Mesenchymal stem cell (in vitro differentiated cells and primary cell): ENCODE measurements around the gene LHFPL6.
A peak's percentile ranks its signal among the peaks of the same experiment; 100 is the strongest.

ENCODE experiments used
- DNase-seq: peaks from one replicate; pipeline ENCODE4 v3.0.0-alpha.2; 2013
- H2AFZ ChIP-seq: one replicate; pipeline ENCODE4 v1.6.1; 2013; ENCODE audit warnings: low read depth, mild to moderate bottlenecking, control low read depth, inconsistent platforms, low read length, moderate library complexity
- H2AK5ac ChIP-seq: 2 replicates; pipeline ENCODE4 v1.6.1; 2013; ENCODE audit warnings: low read length, moderate library complexity, mild to moderate bottlenecking, inconsistent platforms; ENCODE audit not compliant: severe bottlenecking
- H2BK120ac ChIP-seq: one replicate; pipeline ENCODE4 v1.6.1; 2013; ENCODE audit warnings: low read depth, mild to moderate bottlenecking, inconsistent platforms, low read length, moderate library complexity
- H2BK12ac ChIP-seq, 2 experiments: one replicate each; pipeline ENCODE4 v1.6.1; 2013; ENCODE audit warnings: inconsistent platforms in 2 of 2, low read length in 2 of 2, mild to moderate bottlenecking in 2 of 2, moderate library complexity in 2 of 2, control low read depth in 1 of 2
- H2BK15ac ChIP-seq: one replicate; pipeline ENCODE4 v1.6.1; 2013; ENCODE audit warnings: mild to moderate bottlenecking, low read depth, inconsistent platforms; ENCODE audit not compliant: poor library complexity, severe bottlenecking
- H2BK5ac ChIP-seq: 2 replicates; pipeline ENCODE4 v1.6.1; 2013; ENCODE audit warnings: low read depth, mild to moderate bottlenecking, low read length, control low read depth, inconsistent platforms; ENCODE audit not compliant: poor library complexity, severe bottlenecking
- H3K14ac ChIP-seq, 2 experiments: one replicate each; pipeline ENCODE4 v1.6.1; 2013; ENCODE audit warnings: inconsistent platforms in 2 of 2, low read length in 2 of 2, control low read depth in 1 of 2, mild to moderate bottlenecking in 1 of 2, moderate library complexity in 1 of 2
- H3K18ac ChIP-seq, 2 experiments: one replicate each; pipeline ENCODE4 v1.6.1; 2013; ENCODE audit warnings: inconsistent platforms in 2 of 2, low read length in 2 of 2, control low read depth in 1 of 2, low read depth in 1 of 2, mild to moderate bottlenecking in 1 of 2
- H3K23ac ChIP-seq, 2 experiments: one replicate each; pipeline ENCODE4 v1.6.1; 2013; ENCODE audit warnings: inconsistent platforms in 2 of 2, low read length in 2 of 2, mild to moderate bottlenecking in 2 of 2, moderate library complexity in 2 of 2, control low read depth in 1 of 2
- H3K27ac ChIP-seq: 2 replicates; pipeline ENCODE4 v1.5.1; 2013; ENCODE audit warnings: mild to moderate bottlenecking, moderate library complexity, low read length, control low read depth, inconsistent platforms; ENCODE audit not compliant: poor library complexity, severe bottlenecking
- H3K27me3 ChIP-seq, 2 experiments: 2 replicates each; pipeline versions ENCODE4 v1.6.1 to v1.7.0; 2013; ENCODE audit warnings: low read length in 2 of 2, mild to moderate bottlenecking in 2 of 2, moderate library complexity in 2 of 2, control low read depth in 1 of 2, inconsistent platforms in 1 of 2; ENCODE audit not compliant: control insufficient read depth in 1 of 2, insufficient read depth in 1 of 2
- H3K36me3 ChIP-seq, 2 experiments: 2 replicates each; pipeline versions ENCODE4 v1.6.1 to v1.7.0; 2013; ENCODE audit warnings: low read length in 2 of 2, control low read depth in 1 of 2, inconsistent platforms in 1 of 2, low read depth in 1 of 2, mild to moderate bottlenecking in 1 of 2; ENCODE audit not compliant: insufficient read depth in 2 of 2, control insufficient read depth in 1 of 2
- H3K4ac ChIP-seq, 2 experiments: one replicate each; pipeline ENCODE4 v1.6.1; 2013; ENCODE audit warnings: inconsistent platforms in 2 of 2, low read length in 2 of 2, mild to moderate bottlenecking in 2 of 2, moderate library complexity in 2 of 2, control low read depth in 1 of 2, low read depth in 1 of 2
- H3K4me1 ChIP-seq: 2 replicates; pipeline ENCODE4 v1.6.1; 2013; ENCODE audit warnings: low read depth, low read length, control low read depth; ENCODE audit not compliant: control insufficient read depth, insufficient read depth
- H3K4me2 ChIP-seq: 2 replicates; pipeline ENCODE4 v1.6.1; 2013; ENCODE audit warnings: low read length, mild to moderate bottlenecking, inconsistent platforms; ENCODE audit not compliant: poor library complexity, severe bottlenecking
- H3K4me3 ChIP-seq, 2 experiments: 2 replicates each; pipeline versions ENCODE4 v1.5.1 to v1.7.0; 2013; ENCODE audit warnings: low read length in 2 of 2, mild to moderate bottlenecking in 2 of 2, control low read depth in 1 of 2, low read depth in 1 of 2; ENCODE audit not compliant: insufficient read depth in 1 of 2
- H3K79me1 ChIP-seq: replicated peaks from 2 replicates; pipeline ENCODE4 v1.6.1; 2013; ENCODE audit warnings: mild to moderate bottlenecking, control low read depth, low read length, inconsistent platforms; ENCODE audit not compliant: poor library complexity, severe bottlenecking
- H3K9ac ChIP-seq: 2 replicates; pipeline ENCODE4 v1.7.0; 2013; ENCODE audit warnings: mild to moderate bottlenecking, low read length, moderate library complexity
- H3K9me3 ChIP-seq: 2 replicates; pipeline ENCODE4 v1.7.0; 2013; ENCODE audit warnings: mild to moderate bottlenecking, low read length; ENCODE audit not compliant: control insufficient read depth
- H4K8ac ChIP-seq: one replicate; pipeline ENCODE4 v1.6.1; 2013; ENCODE audit warnings: inconsistent platforms, mild to moderate bottlenecking, low read length, moderate library complexity
- H4K91ac ChIP-seq: one replicate; pipeline ENCODE4 v1.6.1; 2013; ENCODE audit warnings: mild to moderate bottlenecking, low read length, inconsistent platforms
- WGBS: methylation state at CpG from one replicate; pipeline ENCODE4 v1.1.7; 2013; ENCODE audit warnings: mixed read lengths; 5-methylcytosine and 5-hydroxymethylcytosine counted together

Gene LHFPL6

DNA sequence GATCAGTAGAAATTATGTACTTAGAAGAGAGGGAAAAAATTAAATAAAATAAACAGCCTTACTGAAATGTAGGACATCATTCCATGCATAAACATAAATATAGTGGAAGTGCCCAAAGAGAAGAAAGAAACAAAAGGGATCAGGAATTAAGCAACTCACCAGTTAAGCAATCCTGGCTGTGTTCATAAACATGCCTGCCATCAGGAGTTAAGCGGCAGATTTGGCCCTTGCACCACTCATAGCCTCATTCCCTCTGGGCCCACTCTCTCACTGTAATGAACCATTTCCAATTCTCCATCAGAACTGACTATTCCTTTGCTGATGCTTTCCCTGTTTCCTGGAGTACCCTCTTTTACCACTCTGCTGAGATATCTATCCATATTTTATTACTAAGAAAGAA, 281.4 kb downstream of the LHFPL6 start:
- Histone ChIP-seq H2BK15ac (no peak overlapping the region), H4K91ac (no peak overlapping the region), H3K79me1 (no peaks in the 10 kb centered on the region), H3K27ac (no peak overlapping the region), H3K4ac (no peak overlapping the region), H2BK5ac (no peak overlapping the region), H3K36me3 (no peaks in the 10 kb centered on the region), H2AFZ (no peak overlapping the region), H3K9me3 (no peaks in the 10 kb centered on the region), H3K4me3 (no peak overlapping the region), H2AK5ac (no peak overlapping the region), H3K14ac (no peak overlapping the region), H3K4me1 (peaks cover 3% of the 10 kb centered on the region), H2BK120ac (no peak overlapping the region), H3K4me2 (no peak overlapping the region), H2BK12ac (no peak overlapping the region), H3K27me3 (no peaks in the 10 kb centered on the region), H3K18ac (no peak overlapping the region), H4K8ac (no peak overlapping the region), H3K23ac (no peak overlapping the region), H3K9ac (no peak overlapping the region)
- peak; percentile 68 for DNase-seq
- WGBS: 54% methylated on average over 1 of the region's 1 CpG

DNA sequence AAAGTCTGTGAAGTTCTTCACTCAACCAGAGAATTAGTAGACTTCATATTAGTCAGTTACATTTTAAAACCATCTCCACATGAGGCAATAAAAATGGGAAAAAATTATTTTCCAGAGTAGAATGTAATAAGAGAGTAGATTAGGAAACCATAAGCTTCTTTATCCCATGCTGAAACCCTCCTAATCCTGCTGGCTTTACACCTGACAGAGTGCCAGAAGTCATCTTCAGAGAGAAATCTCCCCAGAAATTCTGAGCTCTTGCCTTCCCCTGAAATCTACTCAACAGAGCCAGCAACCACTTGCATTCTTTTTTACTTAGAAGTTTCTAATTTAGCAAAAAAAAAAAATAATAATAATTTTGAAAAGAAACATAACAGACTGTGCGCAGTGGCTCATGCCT, 284.8 kb downstream of the LHFPL6 start:
- Histone ChIP-seq H3K4ac (no peak overlapping the region), H3K4me3 (no peak overlapping the region), H3K18ac (no peak overlapping the region), H3K27me3 (no peaks in the 10 kb centered on the region), H3K9me3 (no peaks in the 10 kb centered on the region), H2AK5ac (no peak overlapping the region), H3K9ac (no peak overlapping the region), H3K27ac (no peak overlapping the region), H3K36me3 (no peaks in the 10 kb centered on the region), H3K4me1 (peaks cover 1% of the 10 kb centered on the region), H2BK12ac (no peak overlapping the region), H4K8ac (no peak overlapping the region), H2BK15ac (no peak overlapping the region), H3K4me2 (no peak overlapping the region), H2BK120ac (no peak overlapping the region), H4K91ac (no peak overlapping the region), H2AFZ (no peak overlapping the region), H3K79me1 (no peaks in the 10 kb centered on the region), H2BK5ac (no peak overlapping the region), H3K23ac (no peak overlapping the region), H3K14ac (no peak overlapping the region)
- WGBS: 100% methylated on average over 1 of the region's 1 CpG
- DNase-seq: no peak

DNA sequence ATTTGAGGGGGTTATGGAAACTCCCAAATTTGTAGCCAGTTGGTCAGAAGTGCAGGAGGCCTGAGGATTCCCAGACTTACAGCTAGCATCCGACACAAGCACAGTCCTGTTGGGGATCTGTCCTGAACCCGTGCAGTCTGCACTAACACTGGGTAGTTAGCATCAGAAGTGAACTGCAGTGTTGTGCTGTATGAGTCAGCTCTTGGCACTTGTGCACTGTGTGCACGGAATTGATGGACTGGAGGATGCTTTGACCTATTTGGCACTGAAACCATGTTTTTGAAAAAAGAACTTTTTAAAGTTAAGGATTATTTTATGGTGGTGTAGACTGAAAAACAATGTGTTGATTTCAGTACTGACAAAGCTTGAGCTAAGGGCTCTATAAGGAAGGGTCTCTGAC, 285.7 kb downstream of the LHFPL6 start:
- Histone ChIP-seq H3K4me3 (peak overlapping the region in 1 of 2 experiments; percentile 5), H3K4ac (no peak overlapping the region), H2AK5ac (no peak overlapping the region), H3K27me3 (no peaks in the 10 kb centered on the region), H4K91ac (no peak overlapping the region), H2BK120ac (no peak overlapping the region), H3K9me3 (no peaks in the 10 kb centered on the region), H3K36me3 (no peaks in the 10 kb centered on the region), H2AFZ (no peak overlapping the region), H2BK5ac (no peak overlapping the region), H3K23ac (peak overlapping the region in 1 of 2 experiments; percentile 5), H3K4me1 (peaks cover 1% of the 10 kb centered on the region), H3K9ac (no peak overlapping the region), H3K14ac (no peak overlapping the region), H3K4me2 (no peak overlapping the region), H3K18ac (no peak overlapping the region), H3K79me1 (no peaks in the 10 kb centered on the region), H3K27ac (no peak overlapping the region), H4K8ac (no peak overlapping the region), H2BK15ac (no peak overlapping the region), H2BK12ac (peak overlapping the region in 1 of 2 experiments; percentile 42)
- DNase-seq: peak; percentile 26
- WGBS: 72% methylated on average over 3 of the region's 3 CpGs

DNA sequence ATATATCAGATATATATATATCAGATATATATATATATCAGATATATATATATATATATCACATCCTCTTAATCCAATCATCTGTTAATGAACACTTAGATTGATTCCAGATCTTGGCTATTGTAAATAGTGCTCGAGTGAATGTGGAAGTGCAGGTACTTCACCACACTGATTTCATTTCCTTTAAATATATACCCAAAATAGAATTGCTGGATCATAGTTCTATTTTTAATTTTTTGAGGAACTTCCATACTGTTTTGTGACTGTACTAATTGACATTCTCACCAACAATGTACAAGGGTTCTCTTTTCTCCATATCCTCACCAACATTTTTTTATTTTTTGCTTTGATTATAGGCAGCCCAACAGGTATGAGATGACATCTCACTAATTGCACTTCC, 287.2 kb downstream of the LHFPL6 start:
- H3K27me3 ChIP-seq: no peaks in the 10 kb centered on the region
- H3K9me3 ChIP-seq: no peaks in the 10 kb centered on the region
- no peak overlapping the region for H3K14ac ChIP-seq
- no peak overlapping the region for H4K8ac ChIP-seq
- H2AK5ac ChIP-seq: no peak overlapping the region
- no peaks in the 10 kb centered on the region for H3K36me3 ChIP-seq
- no peak overlapping the region for H3K27ac ChIP-seq
- no peaks in the 10 kb centered on the region for H3K79me1 ChIP-seq
- whole genome bisulfite sequencing: no CpG with 5 or more reads among the region's 1 CpG
- H3K4me2 ChIP-seq: no peak overlapping the region
- no peak overlapping the region for H2BK5ac ChIP-seq
- no peak overlapping the region for H2BK12ac ChIP-seq
- H3K23ac ChIP-seq: no peak overlapping the region
- no peak overlapping the region for H2BK120ac ChIP-seq
- H3K18ac ChIP-seq: no peak overlapping the region
- no peak overlapping the region for H3K4ac ChIP-seq
- H4K91ac ChIP-seq: no peak overlapping the region
- no peak overlapping the region for H3K9ac ChIP-seq
- no peak overlapping the region for H2BK15ac ChIP-seq
- peaks cover 4% of the 10 kb centered on the region for H3K4me1 ChIP-seq
- no peak overlapping the region for H3K4me3 ChIP-seq
- no peak overlapping the region for H2AFZ ChIP-seq
- DNase-seq: no peak
